Measurements from ENCODE around the gene OLFM1. TPM values are rescaled to one million over a fixed set of nuclear protein-coding genes. Genes with fewer than 3 reads are reported as not detected.
A peak's percentile ranks its signal among the peaks of the same experiment; 100 is the strongest.

The OLFM1 gene
- total and polyA plus RNA-seq, 2 donors from 2014 or later, result 2.9 to 33.7 TPM

DNA sequence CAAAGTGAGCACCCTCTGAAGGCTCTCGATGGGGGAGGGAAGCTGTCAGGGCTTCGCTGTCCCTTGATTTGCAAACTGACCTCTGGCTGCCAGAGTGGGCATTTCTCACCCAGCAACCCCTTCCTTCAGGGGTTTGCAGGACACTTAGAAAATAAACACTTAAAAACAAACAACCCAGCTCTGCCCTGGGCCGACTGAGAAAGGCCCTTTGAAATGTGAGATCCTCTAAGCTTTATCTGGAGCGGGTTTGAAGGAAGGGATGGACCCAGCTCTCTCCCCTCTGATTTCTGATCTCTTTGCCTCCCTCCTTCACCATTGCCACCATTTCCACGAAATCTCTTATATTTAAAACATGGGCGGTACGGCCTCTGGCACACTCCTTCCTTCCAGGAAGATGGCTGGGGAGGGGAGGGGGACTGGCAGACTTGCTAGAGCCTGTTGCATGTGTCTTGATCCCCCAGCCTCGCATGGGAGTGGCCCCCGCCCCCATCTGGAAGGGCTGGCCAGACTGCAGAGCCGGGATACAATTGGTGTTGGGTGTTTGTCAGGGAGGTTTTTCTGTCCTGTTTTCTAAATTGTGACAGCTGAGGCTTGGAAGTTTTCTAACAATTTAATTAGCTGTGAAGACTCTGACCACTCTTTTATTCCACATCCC, 20.2 kb downstream of the OLFM1 start:
- no peak for FAIRE-seq

GRCh38 chr9:135108831-135109510, 21.5 kb downstream of the OLFM1 start:
- FAIRE-seq (no peak), DNase-seq (no peak)
- H3K9ac ChIP-seq (ENCODE audit: low read length in 3 of 3), result no peak overlapping the region
- intact Hi-C loops (cut with DNase I), result no loop called here
- TF ChIP-seq CTCF (IDR thresholded peaks at IDR 0.05; ENCODE audit: borderline replicate concordance, extremely low read depth, insufficient read depth), result no peak
- H3K27ac ChIP-seq (ENCODE audit: low read depth in 2 of 2, low read length in 2 of 2), result no peak overlapping the region
- H3K27me3 ChIP-seq (ENCODE audit: control insufficient read depth, insufficient read depth, low read length), result peaks cover 4% of the 10 kb centered on the region
- H3K9me3 ChIP-seq (ENCODE audit: control insufficient read depth in 2 of 3, insufficient read depth in 1 of 3, low read length in 3 of 3), result no peaks in the 10 kb centered on the region
- no peak overlapping the region for H3K4me3 ChIP-seq (ENCODE audit: low read length in 3 of 3)
- no peaks in the 10 kb centered on the region for H3K36me3 ChIP-seq (ENCODE audit: control insufficient read depth in 2 of 3, insufficient read depth in 3 of 3, low read length in 3 of 3)
- no peaks in the 10 kb centered on the region for H3K4me1 ChIP-seq (ENCODE audit: control insufficient read depth in 2 of 3, insufficient read depth in 2 of 3, low read depth in 1 of 3, low read length in 3 of 3)

More for the DNA sequence above, 20.2 kb downstream of the OLFM1 start:
- H3K36me3 ChIP-seq (ENCODE audit: control insufficient read depth in 2 of 3, insufficient read depth in 3 of 3, low read length in 3 of 3), result no peaks in the 10 kb centered on the region
- no peak overlapping the region for H3K4me3 ChIP-seq (ENCODE audit: low read length in 3 of 3)
- H3K4me1 ChIP-seq (ENCODE audit: control insufficient read depth in 2 of 3, insufficient read depth in 2 of 3, low read depth in 1 of 3, low read length in 3 of 3), result no peaks in the 10 kb centered on the region
- DNase-seq, result peak in 3 of 5 donors; percentile 28 to 42 (median 39)
- no peak overlapping the region for H3K27ac ChIP-seq (ENCODE audit: low read depth in 2 of 2, low read length in 2 of 2)
- intact Hi-C loops (cut with DNase I), result no loop called here
- no peaks in the 10 kb centered on the region for H3K9me3 ChIP-seq (ENCODE audit: control insufficient read depth in 2 of 3, insufficient read depth in 1 of 3, low read length in 3 of 3)
- H3K27me3 ChIP-seq (ENCODE audit: control insufficient read depth, insufficient read depth, low read length), result peaks cover 4% of the 10 kb centered on the region
- H3K9ac ChIP-seq (ENCODE audit: low read length in 3 of 3), result no peak overlapping the region
- no peak for TF ChIP-seq CTCF (IDR thresholded peaks at IDR 0.05; ENCODE audit: borderline replicate concordance, extremely low read depth, insufficient read depth)

- Histone ChIP-seq H3K9ac (ENCODE audit: low read length in 3 of 3) (no peak overlapping the region), H3K36me3 (ENCODE audit: control insufficient read depth in 2 of 3, insufficient read depth in 3 of 3, low read length in 3 of 3) (no peaks in the 10 kb centered on the region), H3K27me3 (ENCODE audit: control insufficient read depth, insufficient read depth, low read length) (peaks cover 4% of the 10 kb centered on the region), H3K4me3 (ENCODE audit: low read length in 3 of 3) (no peak overlapping the region), H3K27ac (ENCODE audit: low read depth in 2 of 2, low read length in 2 of 2) (no peak overlapping the region), H3K4me1 (ENCODE audit: control insufficient read depth in 2 of 3, insufficient read depth in 2 of 3, low read depth in 1 of 3, low read length in 3 of 3) (no peaks in the 10 kb centered on the region), H3K9me3 (ENCODE audit: control insufficient read depth in 2 of 3, insufficient read depth in 1 of 3, low read length in 3 of 3) (no peaks in the 10 kb centered on the region)
- FAIRE-seq, result no peak
- intact Hi-C loops (cut with DNase I), result no loop called here
- no peak for DNase-seq
- TF ChIP-seq CTCF (IDR thresholded peaks at IDR 0.05; ENCODE audit: borderline replicate concordance, extremely low read depth, insufficient read depth), result no peak
Observed at GRCh38 chr9:135109650-135110049, 22.2 kb downstream of the OLFM1 start.

All from kidney (tissue), 14 donors.